CD4-positive, alpha-beta T cell treated with Interleukin-15 for 1 hour (primary cell): Measurements from ENCODE around the gene NR6A1.

ENCODE experiments used
- DNase-seq: peaks from one replicate; pipeline ENCODE4 v3.0.0-alpha.2; 2020

Gene NR6A1

DNA sequence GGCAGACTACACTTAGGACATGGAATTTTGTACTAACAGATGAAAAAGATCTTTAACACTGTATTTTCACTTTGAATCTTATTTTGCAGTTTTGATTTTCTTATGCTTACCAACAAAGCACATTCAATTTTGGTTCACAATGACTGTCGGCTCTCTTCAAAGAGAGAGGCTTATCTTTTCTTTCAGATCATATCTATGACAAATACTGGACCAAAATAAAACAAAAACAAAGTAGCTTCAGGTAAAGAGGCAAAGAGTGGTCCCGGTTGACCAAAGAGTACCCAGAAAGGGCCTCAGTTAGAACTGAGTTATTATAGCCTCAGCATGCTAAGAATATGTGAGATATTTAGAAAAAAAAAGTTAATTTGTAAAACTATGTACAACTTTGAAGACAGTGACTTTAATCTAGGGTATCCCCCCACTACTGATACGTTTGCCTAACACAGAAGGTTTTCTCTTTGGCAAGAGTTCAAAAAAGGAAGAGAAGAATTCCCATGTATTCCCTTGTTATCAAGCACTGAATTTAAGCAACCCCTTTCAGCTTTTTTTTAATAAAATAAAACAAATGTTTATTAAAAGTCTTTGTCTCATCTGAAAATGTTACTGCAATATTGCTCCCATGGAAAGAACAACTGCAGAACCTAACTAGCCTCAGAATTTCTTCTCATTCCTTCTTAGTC is 50.5 kb downstream of the NR6A1 start:
- DNase-seq = no peak

DNA sequence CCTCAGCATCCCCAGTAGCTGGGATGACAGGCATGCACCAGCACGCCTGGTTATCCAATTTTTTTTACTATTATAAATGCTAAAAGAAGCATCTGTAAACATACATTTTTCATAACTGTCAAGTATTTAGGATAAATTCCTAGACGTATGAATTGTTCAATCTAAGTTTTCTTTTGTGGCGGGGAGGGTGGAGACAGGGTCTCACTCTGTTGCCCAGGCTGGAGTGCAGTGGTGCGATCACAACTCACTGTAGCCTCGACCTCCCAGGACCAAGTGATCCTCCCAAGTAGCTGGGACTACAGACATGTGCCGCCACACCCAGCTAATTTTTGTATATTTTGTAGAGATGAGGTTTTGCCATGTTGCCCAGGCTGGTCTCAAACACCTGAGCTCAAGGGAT is 52.2 kb downstream of the NR6A1 start:
- DNase-seq = no peak

GRCh38 chr9:124717597-124717996 is 53.5 kb downstream of the NR6A1 start:
- DNase-seq = no peak

DNA sequence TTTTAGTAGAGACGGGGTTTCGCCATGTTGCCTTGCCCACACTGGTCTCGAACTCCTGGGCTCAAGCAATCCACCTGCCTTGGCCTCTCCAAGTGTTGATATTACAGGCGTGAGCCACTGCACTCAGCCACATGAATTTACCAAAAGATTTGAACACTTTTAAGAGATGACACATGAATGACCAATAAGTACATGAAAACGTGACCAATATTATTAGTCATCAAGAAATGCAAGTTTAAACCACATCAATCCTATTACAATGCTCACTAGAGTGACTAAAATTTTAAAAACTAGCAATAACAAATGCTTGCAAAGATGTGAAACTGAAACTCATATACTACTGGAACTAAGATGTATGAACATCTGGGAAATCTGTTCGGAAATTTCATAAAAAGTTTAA is 54.3 kb downstream of the NR6A1 start:
- DNase-seq = no peak

DNA sequence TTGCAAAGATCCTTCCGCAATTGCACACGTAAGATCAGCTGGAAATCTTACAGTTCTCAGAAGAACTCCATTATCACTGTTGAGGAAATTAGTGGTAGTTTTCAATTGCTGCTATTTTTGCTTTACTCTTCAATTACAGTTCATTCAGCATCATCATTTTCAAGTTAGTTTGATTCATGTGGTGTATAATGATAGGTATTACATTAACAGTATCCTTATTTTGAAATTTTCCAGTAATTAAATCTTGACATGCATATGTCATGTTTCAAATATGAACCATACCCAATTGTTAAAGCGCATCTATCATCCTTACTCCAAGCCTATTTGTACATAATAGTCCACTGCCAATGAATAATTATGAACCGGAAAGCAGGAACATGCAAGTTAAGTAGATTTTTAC is 60.3 kb downstream of the NR6A1 start:
- DNase-seq = no peak

DNA sequence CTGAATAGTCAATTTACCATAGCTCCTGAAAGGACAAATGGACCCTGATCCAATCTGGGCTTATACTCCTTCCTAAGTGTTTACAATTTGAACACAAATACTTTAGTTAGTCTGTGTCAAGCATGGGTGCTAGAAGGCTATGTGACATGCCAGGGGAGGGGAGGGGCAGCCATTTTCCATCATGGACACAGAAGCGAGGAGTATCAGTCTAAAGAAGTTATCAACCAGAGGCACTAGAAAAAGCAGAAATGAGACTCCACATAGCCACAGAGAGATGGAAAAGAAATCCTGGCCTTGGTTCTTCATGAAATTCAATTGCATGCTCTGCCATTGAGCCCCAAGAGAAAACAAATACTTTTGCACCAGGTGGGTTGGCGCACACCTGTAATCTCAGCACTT is 61.8 kb downstream of the NR6A1 start:
- no peak for DNase-seq

DNA sequence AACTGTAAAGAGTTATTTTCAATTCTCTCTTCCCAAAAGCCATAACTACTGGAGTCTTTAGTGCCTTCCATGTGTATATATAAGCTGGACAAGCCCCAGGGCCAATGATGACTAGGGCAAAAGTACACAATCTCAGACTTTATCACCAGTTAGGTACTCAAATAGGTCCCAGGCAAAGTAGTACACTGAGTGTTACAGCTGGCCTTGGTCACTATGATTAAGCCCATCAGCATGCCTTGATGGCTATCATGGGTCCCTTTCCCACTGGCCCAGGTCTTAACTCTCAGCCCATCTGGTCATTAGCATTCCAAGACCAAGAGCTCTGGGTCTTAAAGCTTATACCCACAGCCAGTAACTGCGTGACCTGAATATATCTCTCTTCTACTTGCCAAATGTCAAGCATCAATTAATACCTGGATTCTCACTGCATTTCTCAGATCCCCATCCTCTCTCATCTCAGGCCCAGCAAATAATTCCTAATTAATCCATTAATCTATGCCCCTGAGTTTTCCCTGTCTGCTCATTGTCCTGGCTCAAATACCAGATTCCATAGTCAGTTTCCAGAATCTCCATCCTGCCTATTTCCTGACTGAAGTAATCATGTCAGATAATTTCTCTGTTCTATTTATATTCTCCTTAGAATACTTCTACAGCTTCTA is 62.3 kb downstream of the NR6A1 start:
- no peak for DNase-seq

DNA sequence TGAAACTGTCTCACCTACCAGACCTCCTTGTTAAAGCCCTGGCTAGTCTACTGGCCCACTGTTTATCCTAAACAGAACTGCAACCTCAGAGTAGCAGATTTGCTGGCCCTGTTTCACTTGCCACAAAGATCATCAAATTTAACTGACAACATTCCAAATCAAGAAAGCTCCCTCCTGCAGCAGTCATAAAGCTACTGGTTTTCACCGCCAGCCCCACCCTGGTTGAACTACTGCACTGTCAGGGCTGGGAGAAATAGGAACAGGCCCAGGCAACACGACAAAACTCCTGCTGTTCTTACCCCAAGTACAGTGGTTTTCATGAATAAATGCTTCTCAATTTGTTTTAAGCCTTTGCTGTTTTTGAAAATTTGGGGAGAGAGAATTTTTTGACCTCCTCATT is 63.0 kb downstream of the NR6A1 start:
- DNase-seq = no peak

DNA sequence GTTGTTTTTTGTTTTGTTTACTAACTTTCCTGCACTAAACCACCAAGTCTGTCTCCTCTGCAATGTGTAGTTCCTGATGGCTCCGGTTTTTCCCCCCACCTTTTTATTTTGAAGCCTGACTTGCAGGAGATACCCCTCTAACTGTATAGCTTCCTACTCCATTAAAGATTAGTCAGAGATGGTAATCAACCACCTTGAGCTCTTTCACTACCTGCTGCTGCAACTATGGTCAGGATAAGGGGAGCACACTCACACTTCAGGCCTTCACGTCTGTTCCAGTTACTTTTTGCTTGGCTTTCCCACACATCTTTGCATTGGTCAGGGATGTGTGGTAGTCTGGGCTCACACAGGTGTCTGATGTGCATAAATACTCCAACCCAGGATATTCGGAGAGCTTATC is 63.4 kb downstream of the NR6A1 start:
- DNase-seq = no peak

DNA sequence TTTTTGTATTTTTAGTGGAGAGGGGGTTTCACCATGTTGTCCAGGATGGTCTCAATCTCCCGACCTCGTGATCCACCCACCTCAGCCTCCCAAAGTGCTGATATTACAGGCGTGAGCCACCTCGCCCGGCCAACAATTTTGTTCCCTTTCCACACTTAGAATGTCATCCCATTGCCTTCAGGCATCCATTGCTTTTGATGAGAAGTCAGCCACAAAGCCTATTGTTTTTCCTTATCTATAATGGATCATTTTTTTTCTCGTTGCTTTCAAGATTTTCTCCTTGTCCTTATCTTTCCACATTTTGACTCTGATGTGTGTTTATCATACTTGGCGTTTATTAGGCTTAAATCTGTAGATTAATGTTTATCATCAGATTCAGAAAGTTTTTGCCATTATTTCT is 64.4 kb downstream of the NR6A1 start:
- no peak for DNase-seq

- no peak for DNase-seq
Measured at GRCh38 chr9:124699575-124699974, 71.5 kb downstream of the NR6A1 start.

- DNase-seq = no peak
Measured at GRCh38 chr9:124698265-124698664, 72.8 kb downstream of the NR6A1 start.

DNA sequence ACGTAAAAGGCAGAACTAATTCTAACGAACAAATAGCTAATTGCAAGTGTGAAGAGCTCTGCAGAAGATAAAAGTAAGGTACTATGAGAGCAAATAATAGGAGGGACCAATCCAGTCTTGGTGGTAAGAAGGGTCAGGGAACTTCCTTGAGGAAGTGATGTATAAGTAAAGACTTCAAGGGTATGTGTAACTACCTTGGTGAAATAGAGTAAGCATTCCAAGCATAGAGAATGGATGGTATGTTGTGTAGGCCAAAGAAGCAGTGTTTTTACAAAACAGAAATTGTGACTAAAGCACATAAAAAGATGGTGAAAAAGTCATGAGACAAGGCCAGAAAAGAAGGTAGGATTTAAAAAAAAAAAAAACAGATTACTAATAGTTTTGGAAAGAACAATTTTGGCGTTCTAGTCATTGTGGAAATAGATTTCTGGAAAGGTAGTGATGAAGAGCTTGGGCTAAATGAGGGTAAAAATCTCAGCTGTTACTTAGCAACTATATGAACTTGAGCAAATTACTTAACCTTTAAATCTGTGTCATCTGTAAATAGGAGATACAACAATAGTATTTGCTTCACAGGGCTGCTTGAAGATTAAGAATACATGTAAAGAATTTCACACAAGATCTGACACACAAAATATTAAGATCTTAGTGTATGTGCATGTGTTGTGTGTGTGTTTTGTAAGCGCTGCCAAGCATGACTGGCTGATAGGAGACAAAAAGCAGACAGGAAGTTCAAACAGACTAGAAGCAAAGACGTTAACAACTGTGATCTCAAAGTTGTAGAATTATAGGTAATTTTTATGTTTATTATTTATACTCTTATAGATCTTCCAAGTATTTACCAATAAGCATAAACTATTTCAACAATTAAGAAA is 73.5 kb downstream of the NR6A1 start:
- DNase-seq = no peak

DNA sequence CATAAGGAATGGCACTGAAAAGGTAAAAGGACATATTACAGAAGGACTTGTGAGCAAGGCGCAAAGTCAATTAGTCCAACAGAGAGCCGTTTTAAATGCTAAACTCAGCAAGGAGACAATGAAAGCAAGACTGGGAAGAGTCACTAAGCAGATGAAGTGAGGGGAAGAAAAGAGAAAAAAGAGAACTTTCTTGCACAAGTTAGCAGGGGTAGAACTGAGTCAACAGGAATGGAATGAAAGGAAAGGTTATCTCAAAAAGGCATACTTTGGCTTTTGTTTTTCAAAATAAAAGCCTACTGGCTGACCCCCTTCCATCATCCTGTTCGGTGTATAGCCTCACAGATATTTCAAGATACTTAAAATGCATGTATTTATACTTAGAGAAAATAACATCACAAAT is 75.0 kb downstream of the NR6A1 start:
- no peak for DNase-seq

- no peak for DNase-seq
Measured at GRCh38 chr9:124695280-124695890, 75.7 kb downstream of the NR6A1 start.

DNA sequence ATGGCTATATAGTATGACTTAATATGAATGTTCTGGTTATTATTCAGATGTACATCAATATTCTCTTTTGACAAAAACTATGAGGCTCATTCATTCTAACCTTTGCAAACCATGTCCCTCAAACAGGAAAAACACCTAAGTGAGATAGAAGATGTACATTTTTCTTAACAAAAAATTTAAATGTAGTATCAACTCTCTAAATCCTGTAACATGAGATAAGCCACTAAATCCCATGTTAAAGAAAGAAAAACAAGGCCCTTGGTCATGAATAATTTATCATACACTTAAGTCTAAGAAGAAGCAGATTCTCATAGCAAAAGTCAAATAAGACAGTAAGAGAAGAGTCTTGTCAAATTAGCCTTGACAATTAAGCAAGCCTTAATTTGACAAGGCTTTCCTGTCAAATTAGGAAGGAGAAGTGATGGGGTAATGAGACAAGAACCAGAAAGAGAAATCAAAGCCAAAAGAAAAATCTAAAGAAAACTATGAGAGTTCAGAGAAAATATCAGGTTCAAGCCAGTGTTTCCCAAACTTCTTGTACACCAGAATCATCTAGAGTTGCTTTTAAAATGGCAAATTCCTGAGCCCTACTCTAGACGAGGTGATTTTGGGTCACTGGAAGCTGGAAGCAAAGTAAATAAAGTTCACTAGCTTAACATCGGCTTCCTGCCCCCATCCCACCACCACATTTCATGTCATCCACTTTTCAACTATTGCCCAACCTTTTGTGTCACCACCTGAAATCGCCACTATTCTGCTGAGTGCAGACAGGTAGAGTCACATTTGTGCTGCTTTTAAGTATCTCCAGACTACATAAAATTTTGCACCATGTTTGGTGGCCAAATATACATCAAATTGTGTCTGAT is 76.5 kb downstream of the NR6A1 start:
- no peak for DNase-seq

DNA sequence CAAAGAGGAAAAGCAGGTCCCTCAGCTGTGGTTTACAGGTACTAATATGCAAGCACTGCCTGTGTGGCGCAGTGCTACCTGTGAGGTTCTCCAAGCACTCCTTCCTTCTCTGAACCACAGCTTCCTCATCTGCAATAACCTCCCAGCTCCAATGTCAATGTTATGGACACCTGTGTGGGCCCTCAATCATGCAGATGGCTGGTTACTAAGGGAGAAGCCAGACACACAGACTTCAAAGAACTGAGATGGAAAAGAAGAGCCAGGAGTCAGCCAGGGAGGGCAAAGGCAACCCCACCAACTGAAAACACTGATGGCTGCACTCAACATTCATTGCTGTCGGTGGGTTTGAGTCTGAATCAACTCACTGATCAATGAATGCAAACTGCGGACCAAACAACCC is 77.7 kb downstream of the NR6A1 start:
- DNase-seq = no peak

- DNase-seq = no peak
Measured at GRCh38 chr9:124688238-124688904, 82.7 kb downstream of the NR6A1 start.

DNA sequence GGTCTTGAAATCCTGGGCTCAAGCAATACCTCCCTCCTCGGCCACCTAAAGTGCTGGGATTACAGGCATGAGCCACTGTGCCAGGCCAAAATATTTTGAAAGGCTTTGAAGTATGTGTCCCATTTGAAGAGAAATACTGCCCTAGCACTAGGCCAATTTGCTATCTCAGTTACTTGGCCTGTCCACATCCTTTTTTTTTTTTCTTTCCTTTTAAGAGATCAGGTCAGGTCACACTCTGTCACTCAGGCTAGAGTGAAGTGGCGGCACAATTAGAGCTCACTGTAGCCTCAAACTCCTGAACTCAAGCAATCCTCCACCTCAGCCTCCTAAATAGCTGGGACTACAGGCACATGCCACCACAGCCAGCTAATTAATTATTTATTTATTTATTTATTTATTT is 84.2 kb downstream of the NR6A1 start:
- DNase-seq = no peak

DNA sequence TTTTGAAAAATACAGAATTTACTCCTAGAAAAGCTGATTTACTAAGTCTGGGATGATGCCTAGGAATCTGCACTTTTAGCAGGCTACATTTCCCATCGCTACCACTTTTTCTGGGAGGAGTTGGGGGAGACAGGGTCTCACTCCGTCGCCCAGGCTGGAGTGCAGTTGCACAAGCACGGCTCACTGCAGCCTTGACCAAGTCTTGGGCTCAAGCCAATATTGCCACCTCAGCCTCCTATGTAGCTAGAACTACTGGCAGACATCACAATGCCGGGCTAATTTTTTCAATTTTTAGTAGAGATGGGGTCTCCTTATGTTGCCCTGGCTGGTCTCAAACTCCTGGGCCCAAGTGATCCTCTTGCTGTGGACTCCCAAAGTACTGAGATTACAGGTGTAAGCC is 85.9 kb downstream of the NR6A1 start:
- DNase-seq = no peak

GRCh38 chr9:124684169-124684568 is 86.9 kb downstream of the NR6A1 start:
- no peak for DNase-seq

GRCh38 chr9:124683043-124683442 is 88.1 kb downstream of the NR6A1 start:
- DNase-seq = no peak
